Endothelial cell of umbilical vein (primary cell): Measurements from ENCODE around the gene SLC9C2. TPM values are rescaled to one million over a fixed set of nuclear protein-coding genes. Genes with fewer than 3 reads are reported as not detected.
"Not testable (repeated sequence)": the region's sequence is repeated elsewhere in the genome, so short reads cannot be mapped to it uniquely, and the experiment has no call there.

ENCODE experiments used
- BruUV-seq: library from RNA; stranded (reverse); fragments of 400-500 nt; replicated peaks from 2 replicates; lab custom pipeline; 2021; lab: Mats Ljungman, UMichigan
- CTCF ChIA-PET: fragments of 300-600, 350-600 bp; sonication (Branson Sonifier 250); formaldehyde crosslinking; loops from one replicate; lab custom pipeline; 2021; ENCODE audit warnings: antibody characterized with exemption, inconsistent platforms; lab: Charles Lee
- POLR2A ChIA-PET: fragments of 300-600, 350-600 bp; sonication (Branson Sonifier 250); formaldehyde crosslinking; loops from one replicate; lab custom pipeline; 2021; ENCODE audit warnings: antibody characterized with exemption, inconsistent platforms; lab: Charles Lee
- DNase-seq: peaks from one replicate; pipeline ENCODE4 v3.0.0-alpha.2; 2011; ENCODE audit warnings: low read depth, low spot score
- FAIRE-seq: peaks from 2 replicates; lab custom pipeline; 2011; peaks lifted over from hg19 to GRCh38; lab: Jason Lieb, UNC
- H2AFZ ChIP-seq: 2 replicates; pipeline ENCODE4 v1.6.0; 2012; ENCODE audit warnings: low read depth, low read length, control low read depth, inconsistent platforms
- H3K27ac ChIP-seq: 2 replicates; pipeline ENCODE4 v1.5.1; 2011; ENCODE audit warnings: low read depth, mild to moderate bottlenecking, control low read depth, low read length, moderate library complexity; ENCODE audit not compliant: insufficient read depth
- H3K27me3 ChIP-seq, 2 experiments: 2 replicates each; pipeline versions ENCODE4 v1.6.0 to v1.6.1; 2011; ENCODE audit warnings: low read length in 2 of 2, mixed read lengths in 1 of 2; ENCODE audit not compliant: control insufficient read depth in 2 of 2, insufficient read depth in 2 of 2
- H3K36me3 ChIP-seq, 2 experiments: 2 replicates in 1 of 2; 3 replicates in 1 of 2; pipeline ENCODE4 v1.5.1; 2011; ENCODE audit warnings: low read length in 2 of 2, mild to moderate bottlenecking in 1 of 2, moderate library complexity in 1 of 2; ENCODE audit not compliant: control insufficient read depth in 2 of 2, insufficient read depth in 2 of 2; ENCODE audit errors: extremely low read depth in 1 of 2
- H3K4me1 ChIP-seq: 3 replicates; pipeline ENCODE4 v1.5.1; 2011; ENCODE audit warnings: mild to moderate bottlenecking, low read length; ENCODE audit not compliant: control insufficient read depth, insufficient read depth; ENCODE audit errors: extremely low read depth
- H3K4me2 ChIP-seq: 2 replicates; pipeline ENCODE4 v1.6.1; 2011; ENCODE audit warnings: low read length, control low read depth, mixed read lengths; ENCODE audit not compliant: insufficient read depth
- H3K4me3 ChIP-seq, 3 experiments: fragments of 200-600 bp in 1 of 3; sonication (generic), shearing (Covaris generic) in 1 of 3; replicated peaks in 1 of 3; 2 replicates each; pipeline ENCODE4 v1.5.1; 2011 to 2016; ENCODE audit warnings: control low read depth in 3 of 3, low read length in 3 of 3, mild to moderate bottlenecking in 2 of 3, inconsistent platforms in 1 of 3, low read depth in 1 of 3, moderate library complexity in 1 of 3; ENCODE audit not compliant: insufficient read depth in 1 of 3
- H3K79me2 ChIP-seq: 2 replicates; pipeline ENCODE4 v1.6.0; 2012; ENCODE audit warnings: low read length, inconsistent platforms; ENCODE audit not compliant: control insufficient read depth, insufficient read depth
- H3K9ac ChIP-seq: replicated peaks from 2 replicates; pipeline ENCODE3; 2011; ENCODE audit warnings: low read length, control low read depth; ENCODE audit not compliant: insufficient read depth; ENCODE audit errors: extremely low read depth
- H3K9me1 ChIP-seq: replicated peaks from 3 replicates; pipeline ENCODE4 v1.6.0; 2011; ENCODE audit warnings: mild to moderate bottlenecking, low read length; ENCODE audit not compliant: control insufficient read depth, insufficient read depth; ENCODE audit errors: extremely low read depth
- H3K9me3 ChIP-seq: replicated peaks from 2 replicates; pipeline ENCODE4 v1.5.1; 2012; ENCODE audit warnings: low read length, inconsistent platforms; ENCODE audit not compliant: control insufficient read depth, insufficient read depth
- H4K20me1 ChIP-seq: replicated peaks from 2 replicates; pipeline ENCODE3; 2011; ENCODE audit warnings: mild to moderate bottlenecking, low read length; ENCODE audit not compliant: control insufficient read depth, insufficient read depth; ENCODE audit errors: extremely low read depth
- EZH2 ChIP-seq: IDR thresholded peaks from 2 replicates; pipeline ENCODE4 v1.6.1; 2012; ENCODE audit warnings: borderline replicate concordance, low read depth, mild to moderate bottlenecking, moderate library complexity, low read length, inconsistent platforms; ENCODE audit not compliant: severe bottlenecking
- FOS ChIP-seq: IDR thresholded peaks from 2 replicates; pipeline ENCODE4 v1.6.1; 2011; ENCODE audit warnings: mild to moderate bottlenecking, low read length, moderate library complexity, borderline replicate concordance; ENCODE audit not compliant: insufficient read depth
- MAX ChIP-seq: IDR thresholded peaks from 2 replicates; pipeline ENCODE4 v1.6.1; 2011; ENCODE audit not compliant: insufficient read depth, insufficient read length
- MYC ChIP-seq: IDR thresholded peaks from one replicate; pipeline ENCODE4 v1.6.1; 2011; ENCODE audit warnings: mild to moderate bottlenecking, low read depth, low read length
- dilution Hi-C: fragments of 300-500 bp; cut with MboI; formaldehyde crosslinking; loops from one replicate; pipeline ENCODE4 v1.15.0; 2019; ENCODE audit warnings: low sequenced_read_pairs; ENCODE audit not compliant: extremely low pct_ligation_motif_present
- intact Hi-C: fragments of 100-400 bp; cut with micrococcal nuclease; formaldehyde crosslinking; loops from one replicate; pipeline ENCODE4 v1.10.0; 2022
- polyA plus RNA-seq, 4 experiments: library from polyadenylated mRNA; depleted of rRNA in 3 of 4; stranded (reverse) in 3 of 4; unstranded in 1 of 4; fragments of >200 nt; gene quantifications; 2 replicates each; pipeline versions ENCODE4 v1.2.1 to v1.2.3, GENCODE V29; 2011 to 2012; ENCODE audit warnings: missing spikeins in 1 of 4
- total RNA-seq: library from RNA; stranded (reverse); gene quantifications from 2 replicates; pipeline ENCODE4 v1.2.3, GENCODE V29; 2021
- TF ChIP-seq, protein P1 (sequence below), 2 donors: IDR thresholded peaks; 1 replicate in 1 of 2; 2 replicates in 1 of 2; pipeline ENCODE4 v1.5.1; 2011; ENCODE audit warnings: low read length in 2 of 2, mild to moderate bottlenecking in 2 of 2, moderate library complexity in 2 of 2, control low read depth in 1 of 2, inconsistent platforms in 1 of 2, low read depth in 1 of 2; ENCODE audit not compliant: insufficient read depth in 1 of 2; ENCODE audit errors: extremely low read depth in 1 of 2

The SLC9C2 gene
- total and polyA plus RNA-seq, 2 donors (not counting 3 experiments of a cell fraction or from before 2014, with no cell fraction given) = 0.15 TPM; not detected in 1

GRCh38 chr1:173568483-173568882 lies 34.4 kb downstream of the SLC9C2 start:
- Histone ChIP-seq H3K27me3 (peaks cover 0 to 5% of the 10 kb centered on the region in 2 experiments), H3K36me3 (no peaks in the 10 kb centered on the region), H3K4me2 (no peak overlapping the region), H3K9me3 (no peaks in the 10 kb centered on the region), H4K20me1 (no peaks in the 10 kb centered on the region), H2AFZ (no peak overlapping the region), H3K4me3 (no peak overlapping the region), H3K4me1 (no peaks in the 10 kb centered on the region), H3K27ac (no peak overlapping the region), H3K9ac (no peak overlapping the region), H3K79me2 (no peaks in the 10 kb centered on the region), H3K9me1 (no peaks in the 10 kb centered on the region)
- ChIA-PET POLR2A (no interaction called here), CTCF (no interaction called here)
- TF ChIP-seq EZH2 (no peak), MAX (no peak), MYC (no peak), FOS (no peak)
- TF ChIP-seq, protein P1, sequence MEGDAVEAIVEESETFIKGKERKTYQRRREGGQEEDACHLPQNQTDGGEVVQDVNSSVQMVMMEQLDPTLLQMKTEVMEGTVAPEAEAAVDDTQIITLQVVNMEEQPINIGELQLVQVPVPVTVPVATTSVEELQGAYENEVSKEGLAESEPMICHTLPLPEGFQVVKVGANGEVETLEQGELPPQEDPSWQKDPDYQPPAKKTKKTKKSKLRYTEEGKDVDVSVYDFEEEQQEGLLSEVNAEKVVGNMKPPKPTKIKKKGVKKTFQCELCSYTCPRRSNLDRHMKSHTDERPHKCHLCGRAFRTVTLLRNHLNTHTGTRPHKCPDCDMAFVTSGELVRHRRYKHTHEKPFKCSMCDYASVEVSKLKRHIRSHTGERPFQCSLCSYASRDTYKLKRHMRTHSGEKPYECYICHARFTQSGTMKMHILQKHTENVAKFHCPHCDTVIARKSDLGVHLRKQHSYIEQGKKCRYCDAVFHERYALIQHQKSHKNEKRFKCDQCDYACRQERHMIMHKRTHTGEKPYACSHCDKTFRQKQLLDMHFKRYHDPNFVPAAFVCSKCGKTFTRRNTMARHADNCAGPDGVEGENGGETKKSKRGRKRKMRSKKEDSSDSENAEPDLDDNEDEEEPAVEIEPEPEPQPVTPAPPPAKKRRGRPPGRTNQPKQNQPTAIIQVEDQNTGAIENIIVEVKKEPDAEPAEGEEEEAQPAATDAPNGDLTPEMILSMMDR (IDR thresholded peaks at IDR 0.05; ENCODE audit: extremely low read depth in 1 of 2, insufficient read depth in 1 of 2, low read depth in 1 of 2, low read length in 2 of 2) = no peak
- DNase-seq = no peak
- FAIRE-seq = no peak
- no TSS peak for BruUV-seq
- intact Hi-C loops = no loop called here
- dilution Hi-C loops = no loop called here

- dilution Hi-C loops, DNase-seq, H3K79me2 ChIP-seq, H2AFZ ChIP-seq, CTCF ChIA-PET, H3K4me1 ChIP-seq, H3K4me3 ChIP-seq, POLR2A ChIA-PET, intact Hi-C loops, H3K36me3 ChIP-seq, H3K4me2 ChIP-seq, H3K9me1 ChIP-seq, H3K9me3 ChIP-seq, H3K9ac ChIP-seq, H3K27me3 ChIP-seq, H3K27ac ChIP-seq, H4K20me1 ChIP-seq, FAIRE-seq, BruUV-seq: not testable (repeated sequence)
Measured at GRCh38 chr1:173563846-173564245, 39.0 kb downstream of the SLC9C2 start.
